H4 (cell line): Measurements from ENCODE around the gene DNAJB5. TPM values are rescaled to one million over a fixed set of nuclear protein-coding genes. Genes with fewer than 3 reads are reported as not detected.

Source experiments
- total RNA-seq: library from RNA; depleted of rRNA; stranded (reverse); fragments of >200 nt; shearing (Covaris generic); gene quantifications from 2 replicates; pipeline ENCODE4 v1.2.3, GENCODE V29; 2014; rRNA removed

DNAJB5 gene
- total RNA-seq, 1 experiment from 2014 or later = 9.2 TPM

Other genes with a start within 250 kb of the DNAJB5 start
- not detected in 2 replicates for gene PHF24, start 31.5 kb upstream of the DNAJB5 start, total RNA-seq
- gene VCP, start 82.9 kb downstream of the DNAJB5 start, total RNA-seq = 380 and 386 TPM in 2 replicates
- gene FANCG, start 90.2 kb downstream of the DNAJB5 start, total RNA-seq = 67.6 and 84.0 TPM in 2 replicates
- gene PIGO, start 106.8 kb downstream of the DNAJB5 start, total RNA-seq = 23.4 and 32.1 TPM in 2 replicates
- 131 and 198 TPM in 2 replicates for gene STOML2, start 113.4 kb downstream of the DNAJB5 start, total RNA-seq
- gene ATOSB, start 126.1 kb downstream of the DNAJB5 start, total RNA-seq = 7.5 and 9.7 TPM in 2 replicates
- gene UNC13B, start 172.3 kb downstream of the DNAJB5 start, total RNA-seq = 7.4 and 7.8 TPM in 2 replicates